CD14-positive monocyte (primary cell): Measurements from ENCODE around the gene KITLG. TPM values are rescaled to one million over a fixed set of nuclear protein-coding genes. Genes with fewer than 3 reads are reported as not detected.

Source experiments
- DNase-seq, 3 donors: peaks; one replicate each; pipeline ENCODE4 v3.0.0-alpha.2; 2011 to 2022
- H2AFZ ChIP-seq: 2 replicates; pipeline ENCODE4 v1.6.0; 2012; ENCODE audit warnings: mild to moderate bottlenecking, low read depth, low read length, inconsistent platforms; ENCODE audit not compliant: insufficient read depth, poor library complexity, severe bottlenecking
- H3K27ac ChIP-seq, 2 donors: 1 replicate in 1 of 2; 2 replicates in 1 of 2; pipeline ENCODE4 v1.5.1; 2012 to 2013; ENCODE audit warnings: low read length in 2 of 2, control low read depth in 1 of 2, inconsistent platforms in 1 of 2, low read depth in 1 of 2, mild to moderate bottlenecking in 1 of 2
- H3K27me3 ChIP-seq, 2 donors: one replicate each; pipeline versions ENCODE4 v1.6.0 to v1.6.1; 2011 to 2013; ENCODE audit warnings: low read length in 2 of 2; ENCODE audit not compliant: control insufficient read depth in 2 of 2, insufficient read depth in 2 of 2
- H3K36me3 ChIP-seq, 2 donors: replicated peaks in 1 of 2; 1 replicate in 1 of 2; 2 replicates in 1 of 2; pipeline versions ENCODE4 v1.5.1 to v1.6.1; 2012 to 2013; ENCODE audit warnings: low read length in 2 of 2, control low read depth in 1 of 2, inconsistent platforms in 1 of 2, mild to moderate bottlenecking in 1 of 2; ENCODE audit not compliant: insufficient read depth in 2 of 2, control insufficient read depth in 1 of 2
- H3K4me1 ChIP-seq, 2 donors: 1 replicate in 1 of 2; 2 replicates in 1 of 2; pipeline versions ENCODE4 v1.5.1 to v1.6.1; 2012 to 2013; ENCODE audit warnings: low read length in 2 of 2, control low read depth in 1 of 2, inconsistent platforms in 1 of 2, mild to moderate bottlenecking in 1 of 2, moderate library complexity in 1 of 2; ENCODE audit not compliant: insufficient read depth in 2 of 2, control insufficient read depth in 1 of 2
- H3K4me2 ChIP-seq: replicated peaks from 2 replicates; pipeline ENCODE3; 2012; ENCODE audit warnings: low read length, moderate library complexity, mild to moderate bottlenecking; ENCODE audit not compliant: poor library complexity, severe bottlenecking; ENCODE audit errors: extremely low read depth
- H3K4me3 ChIP-seq, 3 experiments: fragments of 200-600 bp in 1 of 3; sonication (generic) in 1 of 3; replicated peaks in 1 of 3; 1 replicate in 2 of 3; 2 replicates in 1 of 3; pipeline ENCODE4 v1.5.1; 2011 to 2013; ENCODE audit warnings: low read length in 3 of 3, mild to moderate bottlenecking in 3 of 3, control low read depth in 2 of 3, low read depth in 2 of 3, inconsistent platforms in 1 of 3, moderate library complexity in 1 of 3
- H3K79me2 ChIP-seq: 2 replicates; pipeline ENCODE4 v1.6.0; 2012; ENCODE audit warnings: mild to moderate bottlenecking, control low read depth, inconsistent platforms, low read length, moderate library complexity; ENCODE audit not compliant: insufficient read depth
- H3K9ac ChIP-seq: 2 replicates; pipeline ENCODE4 v1.6.0; 2017; ENCODE audit warnings: low read length, mild to moderate bottlenecking; ENCODE audit not compliant: insufficient read depth, poor library complexity, severe bottlenecking
- H3K9me3 ChIP-seq, 2 donors: replicated peaks in 1 of 2; 1 replicate in 1 of 2; 2 replicates in 1 of 2; pipeline versions ENCODE4 v1.5.1 to v1.6.1; 2012 to 2013; ENCODE audit warnings: low read length in 2 of 2, control low read depth in 1 of 2; ENCODE audit not compliant: control insufficient read depth in 1 of 2, insufficient read depth in 1 of 2
- H4K20me1 ChIP-seq: 2 replicates; pipeline ENCODE4 v1.6.0; 2012; ENCODE audit warnings: mild to moderate bottlenecking, low read length, control low read depth, moderate library complexity; ENCODE audit not compliant: insufficient read depth
- H3K27ac Mint-ChIP-seq, 7 donors: one replicate each; pipeline ENCODE4 v1.8.0; 2020; ENCODE audit warnings: mild to moderate bottlenecking in 7 of 7, mixed read lengths in 7 of 7, moderate library complexity in 6 of 7, inconsistent platforms in 2 of 7
- H3K27me3 Mint-ChIP-seq, 3 donors: one replicate each; pipeline ENCODE4 v1.8.0; 2021 to 2022; ENCODE audit warnings: low read depth in 3 of 3, mild to moderate bottlenecking in 3 of 3, mixed read lengths in 3 of 3, moderate library complexity in 3 of 3, inconsistent platforms in 1 of 3
- H3K36me3 Mint-ChIP-seq, 2 donors: one replicate each; pipeline ENCODE4 v1.8.0; 2020; ENCODE audit warnings: mixed read lengths in 2 of 2, inconsistent platforms in 1 of 2, mild to moderate bottlenecking in 1 of 2
- H3K4me1 Mint-ChIP-seq: one replicate; pipeline ENCODE4 v1.8.0; 2020; ENCODE audit warnings: mild to moderate bottlenecking, mixed read lengths
- H3K4me3 Mint-ChIP-seq, 2 donors: one replicate each; pipeline ENCODE4 v1.8.0; 2020; ENCODE audit warnings: mild to moderate bottlenecking in 2 of 2, mixed read lengths in 2 of 2, moderate library complexity in 1 of 2
- H3K9me3 Mint-ChIP-seq, 7 donors: one replicate each; pipeline ENCODE4 v1.8.0; 2020 to 2022; ENCODE audit warnings: mixed read lengths in 7 of 7, mild to moderate bottlenecking in 6 of 7, moderate library complexity in 6 of 7, inconsistent platforms in 2 of 7
- WGBS: methylation state at CpG from one replicate; pipeline ENCODE4 v1.1.5; 2013; ENCODE audit warnings: missing lambda C conversion rate; ENCODE audit not compliant: insufficient coverage; 5-methylcytosine and 5-hydroxymethylcytosine counted together
- intact Hi-C, 2 donors: fragments of 100-400 bp; cut with micrococcal nuclease; formaldehyde crosslinking; loops; one replicate each; pipeline versions ENCODE4 v1.15.0 to v1.15.1; 2023
- polyA plus RNA-seq, 3 donors: library from polyadenylated mRNA; depleted of rRNA in 1 of 3; unstranded in 2 of 3; stranded (reverse) in 1 of 3; fragments of 300-500 nt in 2 of 3; fragments of >200 nt in 1 of 3; fragmentation: Illumina TruSeq in 2 of 3; gene quantifications; 1 replicate in 2 of 3; 2 replicates in 1 of 3; pipeline ENCODE4 v1.2.3, GENCODE V29; 2012 to 2021
- small RNA-seq: library from RNA; depleted of rRNA; stranded (forward); fragments of <200 nt; gene quantifications from one replicate; pipeline ENCODE3, GENCODE V24; 2012; ENCODE audit warnings: low read depth; ENCODE audit not compliant: insufficient read length
- TF ChIP-seq, protein P1 (sequence below): fragments of 200-600 bp; IDR thresholded peaks from one replicate; pipeline ENCODE4 v1.8.0; 2022; ENCODE audit warnings: antibody characterized with exemption, mild to moderate bottlenecking

Gene KITLG
- polyA plus RNA-seq, 3 donors: 0.03 to 0.07 TPM; not detected in 1

DNA sequence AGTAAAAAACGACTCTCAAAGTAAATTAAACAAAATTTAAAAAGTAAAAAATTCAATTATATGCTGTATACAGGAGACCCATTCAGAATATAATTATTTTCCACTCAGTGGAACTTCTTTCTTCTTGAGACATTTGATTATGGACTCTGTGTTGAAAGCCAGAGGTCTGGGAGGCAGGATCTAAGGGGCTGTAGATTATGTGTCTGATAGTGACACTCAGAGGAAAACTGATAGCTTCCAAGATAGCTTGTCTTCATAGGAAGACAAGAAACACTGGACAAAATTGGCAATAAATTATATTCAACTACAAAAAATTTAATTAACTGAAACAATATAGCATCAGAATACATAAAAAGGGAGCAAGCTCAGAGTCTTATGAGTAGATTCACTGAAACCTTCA, 135.8 kb downstream of the KITLG start:
- H3K4me3 ChIP-seq: no peak overlapping the region
- no peaks in the 10 kb centered on the region for H3K79me2 ChIP-seq
- H3K4me3 Mint-ChIP-seq: no peak overlapping the region
- TF ChIP-seq, protein P1, sequence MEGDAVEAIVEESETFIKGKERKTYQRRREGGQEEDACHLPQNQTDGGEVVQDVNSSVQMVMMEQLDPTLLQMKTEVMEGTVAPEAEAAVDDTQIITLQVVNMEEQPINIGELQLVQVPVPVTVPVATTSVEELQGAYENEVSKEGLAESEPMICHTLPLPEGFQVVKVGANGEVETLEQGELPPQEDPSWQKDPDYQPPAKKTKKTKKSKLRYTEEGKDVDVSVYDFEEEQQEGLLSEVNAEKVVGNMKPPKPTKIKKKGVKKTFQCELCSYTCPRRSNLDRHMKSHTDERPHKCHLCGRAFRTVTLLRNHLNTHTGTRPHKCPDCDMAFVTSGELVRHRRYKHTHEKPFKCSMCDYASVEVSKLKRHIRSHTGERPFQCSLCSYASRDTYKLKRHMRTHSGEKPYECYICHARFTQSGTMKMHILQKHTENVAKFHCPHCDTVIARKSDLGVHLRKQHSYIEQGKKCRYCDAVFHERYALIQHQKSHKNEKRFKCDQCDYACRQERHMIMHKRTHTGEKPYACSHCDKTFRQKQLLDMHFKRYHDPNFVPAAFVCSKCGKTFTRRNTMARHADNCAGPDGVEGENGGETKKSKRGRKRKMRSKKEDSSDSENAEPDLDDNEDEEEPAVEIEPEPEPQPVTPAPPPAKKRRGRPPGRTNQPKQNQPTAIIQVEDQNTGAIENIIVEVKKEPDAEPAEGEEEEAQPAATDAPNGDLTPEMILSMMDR: no peak
- H3K4me1 ChIP-seq: no peaks in the 10 kb centered on the region
- no peak for DNase-seq
- no peak overlapping the region for H2AFZ ChIP-seq
- no peak overlapping the region for H3K9ac ChIP-seq
- no peaks in the 10 kb centered on the region for H3K9me3 ChIP-seq
- intact Hi-C loops: no loop called here
- no peaks in the 10 kb centered on the region for H4K20me1 ChIP-seq
- H3K36me3 Mint-ChIP-seq: peaks cover 0 to under 1% of the 10 kb centered on the region in 2 donors
- H3K9me3 Mint-ChIP-seq: peaks cover 0 to 13% (median 4%) of the 10 kb centered on the region in 7 donors
- no peaks in the 10 kb centered on the region for H3K27me3 Mint-ChIP-seq
- H3K27ac Mint-ChIP-seq: no peak overlapping the region
- H3K4me1 Mint-ChIP-seq: no peaks in the 10 kb centered on the region
- no peaks in the 10 kb centered on the region for H3K27me3 ChIP-seq
- H3K4me2 ChIP-seq: no peak overlapping the region
- no CpG with 5 or more reads among the region's 1 CpG for WGBS
- no peak overlapping the region for H3K27ac ChIP-seq
- no peaks in the 10 kb centered on the region for H3K36me3 ChIP-seq

Small RNAs within 50 kb of the gene (small RNA-seq; reads per million reads assigned to genes)
- not detected for gene RNU1-117P
